ENCODE measurements around the gene CCND1.
"Not testable (repeated sequence)": the region's sequence is repeated elsewhere in the genome, so short reads cannot be mapped to it uniquely, and the experiment has no call there.

Gene CCND1

DNA sequence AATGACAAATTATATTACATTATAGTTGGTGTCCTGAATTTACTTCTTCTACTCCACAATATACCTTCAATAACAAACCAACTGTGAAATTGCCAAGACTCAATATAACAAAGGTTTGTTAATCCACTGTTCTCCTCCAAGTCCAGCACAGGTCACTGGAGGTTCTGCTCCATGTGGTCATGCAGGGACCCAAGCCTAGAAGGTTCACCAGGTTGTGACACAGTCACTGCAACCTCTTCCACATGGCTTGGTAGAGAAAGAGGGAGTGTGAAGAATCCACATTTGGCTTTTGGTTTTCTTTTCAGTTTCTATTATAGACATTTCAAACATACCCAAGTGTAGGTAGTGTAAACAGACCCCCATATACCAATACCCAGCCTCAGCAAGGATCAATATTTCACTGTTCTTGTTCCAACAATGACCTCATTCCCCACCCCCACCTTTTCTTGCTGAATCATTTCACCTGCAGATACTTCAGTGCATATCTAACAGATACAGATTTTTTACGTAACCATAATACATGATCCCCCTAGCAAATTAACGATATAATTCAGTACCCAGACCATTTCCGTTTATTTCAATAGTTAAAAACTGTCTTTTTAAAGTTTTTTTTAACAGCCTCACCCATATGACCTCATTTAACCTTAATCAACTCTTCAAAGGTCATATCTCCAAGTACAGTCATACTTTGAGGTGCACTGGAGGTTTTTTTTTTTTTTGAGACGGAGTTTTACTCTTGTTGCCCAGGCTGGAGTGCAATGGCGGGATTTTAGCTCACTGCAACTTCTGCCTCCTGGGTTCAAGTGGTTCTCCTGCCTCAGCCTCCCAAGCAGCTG is 48.7 kb downstream of the CCND1 start:
- no peak for DNase-seq (ENCODE audit: low read depth, low spot score)

DNA sequence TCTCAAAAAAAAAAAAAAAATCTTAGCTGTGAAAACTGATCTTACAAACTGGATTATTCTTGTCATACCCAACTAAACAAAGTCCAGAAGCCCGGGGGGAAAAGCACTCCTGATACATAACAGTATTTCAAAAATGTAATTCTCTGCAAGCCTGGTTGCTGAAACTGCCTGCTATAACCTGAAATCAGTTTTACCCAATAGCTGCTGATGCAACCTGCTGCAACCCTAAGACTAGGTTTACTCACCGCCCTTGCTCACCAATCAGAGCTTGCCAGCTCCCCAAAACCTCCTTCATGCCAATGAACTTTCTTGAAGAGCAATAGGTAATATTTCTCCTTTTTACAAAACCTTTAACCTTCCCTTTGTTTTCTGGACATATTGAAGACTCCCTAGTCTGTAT is 50.5 kb downstream of the CCND1 start:
- DNase-seq (ENCODE audit: low read depth, low spot score): no peak

GRCh38 chr11:69692422-69692821 is 51.5 kb downstream of the CCND1 start:
- no peak for DNase-seq (ENCODE audit: low read depth, low spot score)

- DNase-seq (ENCODE audit: low read depth, low spot score): no peak
These were observed 53.8 kb downstream of the CCND1 start for GRCh38 chr11:69694781-69695180.

- no peak for DNase-seq (ENCODE audit: low read depth, low spot score)
These were observed 54.6 kb downstream of the CCND1 start for GRCh38 chr11:69695581-69695980.

GRCh38 chr11:69695995-69696394 is 55.0 kb downstream of the CCND1 start:
- DNase-seq (ENCODE audit: low read depth, low spot score): not testable (repeated sequence)

DNA sequence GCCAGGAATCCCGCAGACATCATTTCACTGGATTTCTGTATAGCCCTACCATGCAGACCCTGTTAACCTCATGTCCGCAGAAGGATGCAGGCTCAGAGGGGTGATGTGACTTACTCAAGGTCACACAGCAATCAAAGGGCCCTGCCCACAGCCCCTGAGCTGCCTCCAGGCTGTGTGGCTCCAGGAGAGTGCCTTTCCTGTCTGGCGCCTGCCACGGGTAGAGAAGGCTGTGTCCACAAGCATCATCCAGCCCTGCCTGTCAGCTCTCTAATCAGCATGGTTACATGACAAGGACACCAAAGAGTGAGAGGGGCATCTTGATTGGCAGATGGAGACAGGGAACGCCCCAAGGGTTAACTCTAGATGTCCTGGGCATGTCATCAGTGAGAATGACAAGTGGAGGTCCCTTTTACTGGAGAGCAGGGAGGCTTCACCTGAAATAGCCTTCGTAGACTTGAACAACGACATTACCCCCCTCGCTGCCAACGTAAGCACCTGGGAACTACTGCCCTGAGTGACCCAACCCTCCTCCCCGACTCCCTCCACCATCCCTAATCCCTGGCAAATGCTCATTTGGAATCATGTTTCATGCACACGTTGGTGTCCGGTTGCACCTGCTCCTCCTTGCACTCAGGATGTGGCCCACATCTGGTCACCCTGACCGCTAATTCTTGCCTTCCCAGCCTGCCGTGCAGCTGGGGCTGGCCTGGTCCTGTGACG is 56.0 kb downstream of the CCND1 start:
- DNase-seq (ENCODE audit: low read depth, low spot score): no peak

DNA sequence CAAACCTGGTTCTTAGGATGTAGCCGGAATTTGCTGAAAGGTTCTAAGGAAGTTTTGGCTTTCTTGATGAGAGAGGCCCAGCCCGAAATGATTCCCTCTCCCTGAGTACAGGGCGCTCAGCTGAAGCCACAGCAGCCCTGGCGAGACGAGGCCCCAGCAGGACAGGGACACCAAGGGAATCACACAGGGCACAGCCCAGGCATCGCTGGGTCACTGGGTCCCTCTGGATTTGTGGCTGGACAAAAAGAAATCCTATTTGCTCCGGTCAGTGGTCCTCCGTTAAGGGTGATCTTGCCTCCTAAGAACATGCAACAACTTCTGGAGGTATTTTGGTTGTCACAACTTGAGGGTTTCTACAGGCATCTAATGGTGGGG is 56.5 kb downstream of the CCND1 start:
- DNase-seq (ENCODE audit: low read depth, low spot score): no peak

GRCh38 chr11:69697861-69698260 is 56.9 kb downstream of the CCND1 start:
- no peak for DNase-seq (ENCODE audit: low read depth, low spot score)

DNA sequence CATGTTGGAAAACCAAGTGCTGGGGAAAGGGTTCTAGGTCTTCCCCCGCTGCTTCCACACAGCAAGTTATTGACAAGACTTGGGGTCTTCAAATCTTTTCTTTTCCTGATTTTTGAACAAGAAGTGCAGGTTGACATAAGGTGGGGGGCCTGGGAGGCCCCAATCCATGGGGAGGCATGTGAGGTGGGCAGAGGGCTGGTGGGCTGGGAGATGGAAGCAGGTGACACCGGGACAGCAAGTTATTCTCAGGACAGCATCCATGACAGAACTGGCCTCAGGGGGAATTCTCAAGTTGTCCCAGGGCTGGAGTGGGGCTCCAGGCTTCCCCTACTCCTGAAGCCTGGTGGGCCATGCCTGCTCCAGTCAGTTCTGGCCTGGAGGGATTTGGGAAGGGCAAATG is 57.4 kb downstream of the CCND1 start:
- no peak for DNase-seq (ENCODE audit: low read depth, low spot score)

GRCh38 chr11:69699213-69699612 is 58.3 kb downstream of the CCND1 start:
- DNase-seq (ENCODE audit: low read depth, low spot score): no peak

- DNase-seq (ENCODE audit: low read depth, low spot score): peak; percentile 90
These were observed 59.6 kb downstream of the CCND1 start for GRCh38 chr11:69700278-69701140.

- DNase-seq (ENCODE audit: low read depth, low spot score): no peak
These were observed 61.3 kb downstream of the CCND1 start for GRCh38 chr11:69702239-69702691.

GRCh38 chr11:69702769-69703452 is 62.0 kb downstream of the CCND1 start:
- peak; percentile 28 for DNase-seq (ENCODE audit: low read depth, low spot score)

- no peak for DNase-seq (ENCODE audit: low read depth, low spot score)
These were observed 62.5 kb downstream of the CCND1 start for GRCh38 chr11:69703453-69703767.
